NK-92 (cell line): ENCODE results near the gene ZNF300.
"Not testable (repeated sequence)": the region's sequence is repeated elsewhere in the genome, so short reads cannot be mapped to it uniquely, and the experiment has no call there.

Experiments
- DNase-seq: peaks from one replicate; lab custom pipeline; 2025; ENCODE audit not compliant: unreplicated experiment; lab: John Stamatoyannopoulos, UW

The ZNF300 gene

DNA sequence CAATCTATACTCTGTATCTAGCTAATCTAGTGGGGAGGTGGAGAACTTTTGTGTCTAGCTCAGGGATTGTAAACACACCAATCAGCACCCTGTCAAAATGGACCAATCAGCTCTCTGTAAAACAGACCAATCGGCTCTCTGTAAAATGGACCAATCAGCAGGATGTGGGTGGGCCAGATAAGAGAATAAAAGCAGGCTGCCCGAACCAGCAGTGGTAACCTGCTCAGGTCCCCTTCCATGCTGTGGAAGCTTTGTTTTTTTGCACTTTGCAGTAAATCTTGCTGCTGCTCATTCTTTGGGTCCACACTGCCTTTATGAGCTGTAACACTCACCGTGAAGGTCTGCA, 58.5 kb downstream of the ZNF300 start, which contains the start of gene IRGM:
IRGM (plus strand) TSS at position 214 of the 346 bp plus-strand sequence. CDS start 1,603 bp downstream, outside the sequence.
- DNase-seq = not testable (repeated sequence)

DNA sequence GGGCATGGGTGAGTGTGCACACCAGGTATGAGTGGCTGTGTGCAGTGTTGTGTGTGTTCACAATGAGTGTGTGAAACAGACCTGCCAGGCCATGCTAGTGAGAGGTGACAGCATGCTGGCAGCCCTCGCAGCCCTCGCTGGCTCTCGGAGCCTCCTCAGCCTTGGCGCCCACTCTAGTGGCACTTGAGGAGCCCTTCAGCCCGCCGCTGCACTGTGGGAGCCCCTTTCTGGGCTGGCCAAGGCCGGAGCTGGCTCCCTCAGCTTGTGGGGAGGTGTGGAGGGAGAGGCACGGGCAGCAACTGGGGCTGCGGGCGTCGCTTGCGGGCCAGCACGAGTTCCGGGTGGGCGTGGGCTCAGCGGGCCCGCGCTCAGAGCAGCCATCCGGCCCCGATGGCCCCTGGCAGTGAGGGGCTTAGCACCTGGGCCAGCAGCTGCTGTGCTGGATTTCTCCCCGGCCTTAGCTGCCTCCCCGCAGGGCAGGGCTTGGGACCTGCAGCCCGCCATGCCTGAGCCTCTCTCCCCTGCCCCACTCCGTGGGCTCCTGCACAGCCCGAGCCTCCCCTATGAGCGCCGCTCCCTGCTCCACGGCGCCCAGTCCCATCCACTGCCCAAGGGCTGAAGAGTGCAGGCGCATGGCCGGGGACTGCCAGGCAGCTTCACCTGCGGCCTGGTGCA, 59.5 kb downstream of the ZNF300 start:
- DNase-seq = not testable (repeated sequence)
